ENCODE measurements around the gene COL4A1.

COL4A1 gene

DNA sequence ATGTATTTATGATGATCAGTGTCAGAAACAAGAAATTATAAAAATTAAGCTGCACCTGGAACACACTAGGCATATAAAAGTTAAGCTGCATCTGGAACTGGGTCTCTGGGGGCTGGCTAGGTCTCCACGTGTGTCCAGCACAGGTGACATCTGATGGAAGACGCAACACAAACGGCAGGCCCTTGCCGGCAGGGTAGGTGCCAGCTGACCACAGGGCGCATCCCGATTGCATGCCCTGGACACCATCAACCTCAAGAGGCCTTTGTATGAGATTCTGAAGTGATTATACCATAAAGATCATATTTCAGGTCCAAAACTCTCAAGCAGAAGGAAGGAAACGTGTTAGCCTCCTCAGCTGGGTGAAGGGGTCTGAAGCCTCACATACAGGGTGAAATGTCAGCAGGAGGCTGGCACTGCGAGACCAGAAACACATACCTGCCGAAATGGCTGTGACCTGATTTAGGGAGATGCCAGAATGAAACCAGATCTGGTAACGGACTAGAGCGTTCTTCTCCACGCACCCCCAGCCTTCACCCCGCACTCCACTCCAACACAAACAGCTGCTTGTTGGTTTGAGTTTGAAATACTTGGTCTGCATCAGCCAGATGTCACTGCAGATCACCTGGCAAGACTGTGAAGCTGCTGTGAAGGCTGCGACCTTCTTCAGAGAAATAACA, 37.3 kb downstream of the COL4A1 start:
- DNase-seq = no peak

DNA sequence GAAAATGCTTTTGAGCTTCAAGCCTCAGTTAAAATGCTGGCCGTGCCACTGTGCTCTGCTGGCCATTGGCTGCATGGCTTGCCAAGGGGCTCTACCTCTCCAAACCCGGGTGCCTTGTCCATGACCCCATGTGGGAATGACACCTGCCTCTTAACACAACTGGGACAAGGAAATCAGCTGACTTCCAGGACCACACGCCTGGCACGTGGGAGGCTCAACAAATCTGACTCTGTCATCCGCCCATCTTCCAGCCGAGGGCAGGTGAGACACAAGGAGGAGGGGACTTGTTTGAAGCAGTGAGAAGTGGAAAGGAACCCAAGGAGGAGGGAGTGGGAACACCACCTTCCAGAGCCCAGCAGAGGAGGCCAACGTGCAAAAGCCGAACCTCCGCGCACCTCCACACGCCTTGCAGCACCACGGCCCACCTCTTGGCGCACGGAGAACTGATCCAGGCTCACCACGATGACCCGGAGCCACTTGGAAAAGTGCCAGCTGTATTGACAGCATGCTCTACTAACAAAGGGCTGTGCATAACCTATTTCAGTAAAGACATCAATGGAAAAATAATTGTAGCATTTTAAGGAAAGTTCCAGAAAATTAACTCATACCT, 38.3 kb downstream of the COL4A1 start:
- no peak for DNase-seq

DNA sequence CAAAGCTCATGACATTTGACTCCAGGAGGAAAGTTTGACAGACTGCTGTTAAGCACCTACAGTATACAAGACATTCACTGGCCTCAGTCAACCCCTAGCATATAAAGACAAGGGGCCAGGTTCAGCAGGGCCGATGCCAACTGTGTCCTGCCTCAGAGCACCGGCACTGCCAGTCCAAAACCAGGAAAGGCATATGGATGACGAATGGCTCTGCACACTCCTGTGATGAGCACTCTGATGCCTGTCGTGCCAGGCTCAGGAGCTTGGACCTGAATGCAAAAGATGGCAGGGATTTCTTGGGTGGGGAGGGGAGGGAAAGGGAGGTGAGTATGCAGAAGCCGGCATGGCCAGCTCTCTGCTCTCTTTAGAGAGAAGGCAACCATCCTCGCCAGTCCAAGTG, 38.9 kb downstream of the COL4A1 start:
- no peak for DNase-seq

DNA sequence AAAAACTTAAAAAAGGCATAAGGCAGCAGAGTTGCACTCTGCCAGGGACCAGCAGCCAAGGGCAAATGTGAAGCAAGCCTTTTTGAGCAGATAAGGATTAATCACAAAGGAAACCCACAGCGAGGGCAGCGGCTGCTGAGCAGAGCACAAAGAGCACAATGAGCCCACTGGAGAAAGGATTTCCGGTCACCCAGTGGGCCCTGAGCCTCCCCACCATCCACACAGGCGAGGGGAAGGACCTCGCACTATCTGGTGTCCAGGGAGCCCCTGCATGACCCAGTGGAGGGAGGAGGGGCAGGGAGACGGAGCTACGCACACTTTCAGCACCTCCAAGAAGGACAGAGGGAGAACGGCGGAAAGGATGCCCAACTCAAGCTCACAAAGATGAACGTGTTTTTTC, 40.0 kb downstream of the COL4A1 start:
- no peak for DNase-seq

DNA sequence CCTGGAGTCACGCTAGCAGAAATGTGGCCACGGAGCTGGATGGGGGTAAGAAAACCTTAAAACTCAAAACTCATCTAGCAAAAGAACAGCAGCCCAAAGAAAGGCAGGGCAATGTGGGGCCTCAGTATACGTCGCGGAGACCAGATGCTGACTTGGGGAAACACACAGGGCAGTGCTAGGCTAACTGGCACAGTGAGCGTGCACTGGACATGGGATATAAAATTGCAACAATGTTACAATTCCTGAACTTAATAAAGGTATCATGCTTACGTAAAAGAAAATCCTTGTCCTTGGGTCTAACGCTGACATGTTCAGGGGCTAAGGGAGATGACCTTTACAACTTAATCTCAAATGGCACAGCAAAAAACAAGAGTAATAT, 40.5 kb downstream of the COL4A1 start:
- no peak for DNase-seq

DNA sequence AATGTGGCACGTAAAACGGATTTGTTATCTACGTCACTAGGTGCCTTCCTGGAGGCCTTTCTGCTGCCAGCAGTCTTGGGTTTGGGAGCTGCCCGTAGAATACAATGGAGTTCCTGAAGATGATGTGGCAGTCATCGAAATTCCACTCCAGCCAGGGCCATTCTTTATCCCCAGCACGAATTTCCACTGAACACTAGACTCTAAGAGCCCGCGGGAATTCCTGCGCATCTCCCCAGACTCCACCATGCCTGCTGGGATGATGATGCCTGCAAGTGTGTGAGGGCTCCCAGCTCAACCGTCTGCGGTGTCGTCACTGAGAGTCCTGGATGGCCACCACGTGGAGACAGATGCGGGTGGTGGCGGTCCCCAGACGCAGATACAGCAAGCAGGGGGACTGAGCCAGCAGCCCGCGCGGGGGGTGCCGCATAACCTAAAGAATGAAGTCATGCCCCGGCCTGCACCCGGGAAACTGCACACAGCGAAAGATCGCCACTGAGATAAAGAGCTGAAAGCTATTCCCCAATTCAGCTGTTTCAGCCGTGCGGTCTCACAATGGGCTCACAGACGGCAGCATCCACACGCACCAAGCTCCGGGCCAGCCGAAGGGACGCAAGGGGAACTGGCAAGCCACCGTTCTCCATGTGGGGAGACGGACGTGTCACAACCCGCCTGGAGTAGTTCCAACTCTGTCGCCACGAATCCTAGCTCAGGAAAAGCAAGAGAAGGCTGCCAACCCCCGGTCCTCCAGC, 41.1 kb downstream of the COL4A1 start:
- DNase-seq = no peak

DNA sequence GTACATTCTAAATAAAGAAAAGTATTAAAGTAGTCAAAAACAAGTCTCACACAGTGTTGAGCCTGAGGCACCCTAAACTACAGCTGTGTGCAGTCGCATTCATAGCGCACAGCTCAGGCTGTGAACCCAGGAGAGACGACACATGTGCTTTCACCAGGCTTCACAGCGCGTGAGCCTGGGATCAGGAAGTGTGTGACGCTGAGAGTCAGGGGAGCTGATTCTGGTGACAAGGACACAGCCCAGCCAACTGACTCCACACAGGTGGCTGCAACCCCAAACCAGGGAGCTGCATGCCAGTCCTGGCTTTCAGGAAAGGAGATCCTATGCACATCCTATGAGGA, 41.6 kb downstream of the COL4A1 start:
- DNase-seq = no peak

DNA sequence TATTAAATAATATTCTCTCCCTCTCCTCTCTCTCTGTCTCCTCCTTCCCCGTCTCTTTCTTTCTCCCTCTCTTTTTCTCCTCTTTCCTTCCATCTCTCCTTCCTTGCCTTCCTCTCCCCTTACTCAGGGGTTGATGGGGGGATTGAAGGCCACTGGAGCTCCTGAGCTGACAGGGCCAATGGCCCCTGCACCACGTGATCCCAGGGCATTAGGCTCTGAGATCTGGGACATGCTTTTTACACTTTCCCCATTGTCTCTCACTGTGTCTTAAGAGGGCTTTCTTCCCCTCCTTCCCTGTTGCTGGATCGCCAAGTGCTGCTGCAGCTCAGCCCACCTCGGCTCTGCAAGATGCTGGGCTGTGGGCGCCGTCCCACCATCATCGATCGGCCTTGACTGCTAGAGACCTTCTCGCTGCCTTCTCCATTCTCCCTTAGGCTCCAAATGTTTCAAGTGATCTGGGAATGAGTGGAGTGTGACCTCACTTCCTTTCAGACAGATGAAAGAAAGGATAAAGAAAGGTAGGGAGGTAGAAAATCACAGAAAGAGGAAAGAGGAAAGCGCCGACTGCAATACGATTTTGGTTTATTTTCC, 42.2 kb downstream of the COL4A1 start:
- DNase-seq = no peak

DNA sequence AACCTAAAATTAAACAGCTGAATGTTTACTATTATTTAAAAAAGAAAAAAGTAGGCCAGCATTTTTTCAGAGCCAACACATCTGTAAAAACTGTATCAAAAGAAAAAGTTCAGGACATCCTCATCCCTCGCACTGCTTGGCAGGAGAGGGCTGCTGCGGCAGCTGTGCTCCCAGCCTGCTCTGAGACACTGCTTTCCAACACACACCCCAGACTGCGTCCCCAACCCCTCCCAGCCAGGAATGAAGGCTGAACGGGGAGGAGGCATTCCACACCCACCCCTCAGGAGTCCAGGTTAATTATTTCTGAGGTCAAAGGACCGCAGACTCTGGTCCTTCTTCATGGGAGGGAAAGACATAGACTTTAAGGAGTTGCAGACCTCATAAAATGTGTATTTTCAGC, 43.1 kb downstream of the COL4A1 start:
- no peak for DNase-seq

DNA sequence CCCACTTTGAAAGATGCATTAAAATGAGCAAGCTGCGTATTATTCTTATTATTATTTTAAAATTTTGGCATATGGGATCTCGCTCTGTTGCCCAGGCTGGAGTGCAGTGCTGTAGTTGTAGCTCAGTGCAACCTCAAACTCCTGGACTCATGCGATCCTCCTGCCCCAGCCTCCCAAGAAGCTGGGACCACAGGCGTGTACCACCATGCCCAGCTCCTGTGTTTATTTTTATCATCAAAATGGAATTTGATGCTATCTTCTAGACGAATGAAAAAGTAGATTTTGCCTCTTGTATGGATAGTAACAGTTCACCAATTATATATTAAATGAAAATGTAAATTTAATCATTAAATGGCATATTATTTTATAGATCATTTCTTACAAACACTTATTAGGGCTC, 43.6 kb downstream of the COL4A1 start:
- no peak for DNase-seq

DNA sequence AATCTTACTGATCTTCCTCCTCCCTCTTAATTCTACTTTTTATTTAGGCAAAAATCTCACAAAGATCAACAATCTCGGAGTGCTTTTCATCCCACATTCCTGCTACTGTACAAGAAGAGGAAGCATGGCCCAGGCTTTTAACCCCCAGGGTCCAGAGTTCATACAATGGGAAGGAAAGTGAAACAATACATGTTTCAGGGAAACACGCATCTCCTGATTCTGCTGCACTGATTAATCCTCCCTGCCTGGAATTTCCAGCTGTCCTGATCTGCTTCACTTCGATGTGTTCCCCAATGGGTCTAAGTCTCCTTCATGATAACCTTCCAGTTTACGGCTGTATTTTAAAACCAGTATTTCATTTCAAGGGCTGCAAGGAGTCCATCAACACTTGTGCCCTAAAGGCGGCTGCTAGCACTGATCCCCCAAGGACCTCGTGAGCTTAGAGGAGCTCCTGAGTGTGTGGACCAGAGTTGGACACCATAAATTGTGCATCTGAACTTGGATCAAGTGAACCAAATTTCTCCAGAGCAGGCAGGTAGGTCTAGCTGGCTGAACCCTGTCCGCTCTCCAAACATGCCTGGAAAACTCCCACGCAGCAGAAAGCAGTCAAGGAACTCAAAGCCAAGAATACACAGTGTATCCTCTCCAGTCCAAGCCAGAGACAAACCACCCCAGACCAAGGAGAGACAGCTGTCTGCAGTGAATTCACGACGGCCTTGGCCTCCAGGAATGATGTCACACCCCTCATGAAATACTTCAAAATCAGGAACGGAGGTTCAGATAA, 44.3 kb downstream of the COL4A1 start:
- no peak for DNase-seq

DNA sequence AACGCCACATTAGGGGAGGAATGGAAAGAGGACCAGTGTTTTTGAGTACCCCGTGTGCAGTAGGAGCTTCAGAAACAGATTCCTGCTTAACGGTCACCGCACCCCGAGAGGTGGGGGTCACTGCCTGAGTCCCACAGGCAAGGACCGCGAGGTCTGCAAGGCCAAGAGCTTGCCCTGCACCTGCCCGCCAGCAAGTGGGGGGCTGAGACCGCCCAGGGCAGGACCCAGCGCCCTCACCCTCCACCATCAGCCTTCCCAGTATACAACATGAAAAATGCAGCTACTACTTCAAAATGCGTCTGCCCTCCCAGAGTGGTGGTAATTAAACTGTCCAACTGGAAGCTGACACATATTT, 44.9 kb downstream of the COL4A1 start:
- no peak for DNase-seq

DNA sequence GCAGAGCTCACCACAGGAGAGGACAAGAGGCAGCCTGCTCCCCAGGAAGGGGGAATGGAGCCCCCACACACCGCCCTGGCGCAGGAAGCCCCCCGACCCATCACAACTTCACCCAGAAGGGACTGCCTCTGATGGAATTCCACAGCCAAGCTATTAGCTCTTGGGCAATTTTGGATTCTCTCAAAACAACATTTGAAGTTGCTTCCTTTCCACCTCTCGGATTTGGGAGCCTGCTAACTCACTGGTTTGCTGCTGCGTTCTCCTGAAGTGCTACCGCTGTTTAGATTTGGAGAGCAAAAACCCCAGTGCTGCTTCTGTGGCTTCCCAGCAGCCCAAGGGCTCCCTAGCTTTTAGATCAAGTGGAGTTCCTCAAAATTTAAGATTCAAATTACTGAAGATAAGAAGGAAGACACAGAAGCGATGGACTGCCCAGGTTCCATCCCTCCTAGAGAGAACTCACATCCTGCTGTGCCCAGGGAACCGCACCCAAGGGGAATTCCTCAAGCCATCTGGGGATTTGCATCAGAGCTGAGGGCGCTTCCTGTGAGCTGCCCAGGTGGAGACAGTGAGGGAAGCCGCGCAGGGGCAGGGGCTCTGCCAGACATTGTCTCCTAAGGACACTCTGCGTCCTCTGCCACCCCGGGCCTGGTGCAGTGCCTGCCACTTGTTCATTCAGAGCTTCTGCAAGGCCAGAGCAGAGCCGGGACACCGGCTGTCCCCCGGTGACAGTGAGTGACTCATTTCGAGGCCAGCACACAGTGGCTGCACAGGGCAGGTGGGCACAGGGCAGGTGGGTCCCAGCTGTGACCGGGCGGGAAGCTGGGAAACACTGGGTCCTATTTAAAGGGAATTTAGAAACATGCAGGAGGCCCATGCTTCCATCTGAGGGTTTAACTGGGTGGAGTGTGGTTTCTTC, 45.5 kb downstream of the COL4A1 start:
- no peak for DNase-seq

DNA sequence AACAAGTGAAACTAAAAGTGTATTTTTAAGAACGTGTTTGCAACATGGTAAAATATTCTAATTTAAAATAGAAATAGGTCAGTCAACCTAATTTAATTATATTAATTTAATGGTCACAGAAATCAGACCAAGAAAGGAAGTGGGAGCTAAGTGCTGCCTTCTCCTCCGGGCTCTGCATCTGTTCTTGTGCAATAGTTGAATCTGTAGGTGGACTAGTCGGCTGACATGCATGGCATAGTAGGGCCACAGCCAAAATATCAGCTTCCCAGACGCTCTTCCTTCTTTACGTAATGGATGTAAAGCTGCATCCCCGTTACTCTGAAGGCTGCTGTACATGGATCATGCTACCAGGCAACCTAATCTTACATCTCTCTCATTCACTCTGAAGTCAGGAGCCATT, 47.3 kb downstream of the COL4A1 start:
- no peak for DNase-seq

DNA sequence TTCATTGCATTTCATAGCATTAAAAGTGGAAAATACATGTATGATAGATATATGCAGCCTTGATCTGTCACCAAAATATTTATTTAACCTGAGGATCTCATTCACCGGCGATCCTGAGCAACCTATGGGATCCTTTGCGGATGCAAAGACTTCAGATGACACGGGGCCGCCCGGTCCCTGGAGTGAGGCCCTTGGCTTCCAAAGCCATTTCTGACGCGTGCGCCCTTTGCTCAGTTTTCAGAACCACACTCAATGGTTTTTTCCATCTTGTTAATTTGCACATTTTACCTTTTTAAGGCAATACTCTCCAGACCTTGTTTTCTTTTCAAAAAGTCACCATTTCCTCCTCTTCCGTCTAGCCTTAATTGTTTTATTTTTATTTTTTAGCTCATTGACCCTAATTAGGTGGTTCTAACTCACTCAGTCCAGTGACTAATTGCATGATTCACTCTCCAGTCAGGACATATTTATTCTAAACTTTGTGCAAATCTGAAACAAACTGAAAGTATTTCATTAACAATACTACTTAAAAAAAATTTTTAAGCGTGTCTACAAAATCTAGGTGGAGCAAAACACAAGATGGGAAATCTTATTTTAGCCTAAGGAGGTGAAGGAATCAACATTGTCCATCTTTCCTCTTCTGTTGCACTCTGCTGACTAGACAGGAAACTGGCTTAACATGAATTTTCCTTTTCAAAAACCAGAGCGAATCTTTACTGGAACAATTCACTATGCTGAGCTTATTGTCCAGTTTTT, 47.9 kb downstream of the COL4A1 start:
- DNase-seq = no peak

DNA sequence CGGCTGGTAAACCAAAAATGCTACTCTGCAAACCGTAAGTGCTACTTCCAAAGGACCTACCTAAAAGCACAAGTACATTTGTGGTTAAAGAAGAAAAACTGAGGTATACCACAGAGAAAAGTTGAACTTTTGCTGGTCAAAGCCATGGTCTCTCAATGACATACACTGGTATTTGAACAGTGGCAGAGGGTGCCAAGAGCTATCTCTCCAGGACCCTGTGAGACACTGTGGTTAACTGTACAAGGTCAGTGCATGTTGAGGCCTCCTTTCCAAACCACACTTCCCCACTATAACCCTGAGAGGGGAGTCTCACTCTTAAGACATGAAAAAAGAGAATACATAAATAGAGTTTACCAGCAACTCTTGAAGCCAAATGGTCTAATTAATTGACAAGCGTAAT, 49.5 kb downstream of the COL4A1 start:
- DNase-seq = no peak

DNA sequence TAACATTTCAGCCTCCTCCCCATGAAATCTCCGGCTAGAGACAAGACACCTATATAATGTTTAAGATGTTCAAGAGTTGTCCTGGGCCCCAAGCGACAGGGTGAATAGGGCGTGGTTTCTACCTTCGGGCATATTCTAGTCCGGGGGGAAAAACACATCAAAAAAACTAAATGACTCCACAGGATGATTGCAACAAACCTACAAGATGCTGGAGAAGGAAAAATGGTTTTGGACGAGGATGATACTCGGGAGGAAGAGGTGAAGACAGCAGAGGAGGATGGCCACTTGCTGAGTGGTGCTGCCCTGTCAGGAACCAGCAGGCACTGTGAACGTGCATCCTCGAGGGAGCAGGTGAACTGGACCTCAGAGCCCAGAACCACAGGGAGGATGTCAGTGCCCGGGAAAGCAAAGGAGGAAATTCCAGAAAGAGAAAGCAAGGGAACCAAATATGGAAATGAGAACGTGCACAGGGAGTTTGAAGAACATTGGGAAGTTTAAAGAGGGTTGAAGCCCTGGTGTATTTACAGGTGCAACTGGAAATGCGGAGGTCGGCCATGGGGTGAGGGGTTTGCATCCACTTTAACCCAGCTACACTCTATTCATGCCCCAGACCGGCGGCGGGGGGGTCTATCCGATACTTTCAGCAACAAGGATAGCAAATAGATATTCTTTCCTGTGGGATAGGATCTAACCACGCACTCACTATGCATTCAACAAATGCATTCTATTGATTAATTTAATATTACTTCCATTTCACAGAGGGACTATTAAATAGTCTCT, 50.6 kb downstream of the COL4A1 start:
- DNase-seq = no peak

DNA sequence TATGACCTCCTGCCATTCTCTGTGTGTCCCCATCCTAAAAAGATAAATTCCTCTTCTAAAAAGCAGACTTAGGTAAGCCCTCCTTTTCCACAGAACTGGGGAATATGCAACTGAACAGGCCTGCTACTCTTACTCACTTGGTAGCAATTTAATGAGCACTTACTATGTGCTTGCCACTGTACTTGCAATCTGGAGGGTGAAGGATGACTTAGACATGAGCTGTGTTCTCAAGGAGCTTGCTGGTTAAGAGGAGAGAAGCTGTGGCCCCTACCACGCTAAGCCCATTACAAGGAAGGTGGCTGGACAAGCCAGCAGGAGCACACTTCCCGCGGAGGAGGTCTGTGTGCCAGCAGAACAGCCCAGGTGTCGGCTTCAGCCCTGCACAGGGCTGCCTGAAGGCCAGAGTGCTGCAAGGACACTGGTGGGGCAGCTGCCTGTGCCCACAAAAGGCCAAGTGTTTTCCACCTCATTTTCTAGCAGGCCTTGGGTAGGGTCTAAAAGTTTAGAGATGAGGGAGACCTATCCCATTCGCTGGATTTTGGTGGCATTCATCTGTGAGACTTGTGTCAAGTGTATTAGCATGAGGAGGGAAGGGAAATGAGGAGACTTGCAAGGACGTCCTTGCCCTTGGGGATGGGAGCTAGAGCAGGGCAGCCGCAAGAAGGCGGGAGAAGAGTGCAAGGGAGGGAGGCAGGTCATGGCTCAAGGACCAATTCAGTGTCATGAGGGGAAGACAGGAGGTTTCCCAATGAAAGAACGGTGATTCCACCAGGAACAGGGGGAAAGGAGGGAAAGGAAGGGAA, 52.0 kb downstream of the COL4A1 start:
- DNase-seq = no peak

DNA sequence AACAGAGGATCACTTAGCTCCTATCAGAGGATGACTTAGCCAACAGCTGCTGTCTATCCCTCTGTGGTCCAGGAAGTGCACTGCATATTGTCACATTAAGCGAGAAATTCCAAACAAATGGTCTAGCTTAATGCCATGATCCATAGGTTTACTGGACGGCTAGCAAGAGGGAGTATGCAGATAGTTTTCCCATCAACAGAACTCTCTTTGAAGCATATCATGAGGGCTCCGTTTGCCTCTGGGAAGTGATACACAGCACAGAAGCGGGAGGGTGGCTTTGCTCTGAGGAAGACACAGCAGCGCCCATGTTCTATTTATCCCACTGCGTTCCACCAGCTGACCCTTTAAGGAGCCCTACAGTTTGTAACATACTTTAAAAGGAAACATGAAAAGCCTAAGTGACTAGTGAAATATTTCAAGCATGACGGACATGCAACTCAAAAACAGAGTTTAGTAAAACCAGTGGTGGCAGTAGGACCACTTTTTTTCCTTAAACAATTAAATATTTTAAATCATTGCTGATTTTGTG, 52.7 kb downstream of the COL4A1 start:
- DNase-seq = no peak

Data from OCI-M1 (cell line).